ENCODE results near the gene MSL3B.
"Not testable (repeated sequence)": the region's sequence is repeated elsewhere in the genome, so short reads cannot be mapped to it uniquely, and the experiment has no call there.

The MSL3B gene

GRCh38 chr2:233905945-233906344 is 37.8 kb upstream of the MSL3B start:
- H3K27ac Mint-ChIP-seq: no peak overlapping the region
- peaks cover 4% of the 10 kb centered on the region for H3K9me3 Mint-ChIP-seq (ENCODE audit: low read depth)
- no peak overlapping the region for H3K4me3 Mint-ChIP-seq (ENCODE audit: low read depth)
- TF ChIP-seq, protein P1, sequence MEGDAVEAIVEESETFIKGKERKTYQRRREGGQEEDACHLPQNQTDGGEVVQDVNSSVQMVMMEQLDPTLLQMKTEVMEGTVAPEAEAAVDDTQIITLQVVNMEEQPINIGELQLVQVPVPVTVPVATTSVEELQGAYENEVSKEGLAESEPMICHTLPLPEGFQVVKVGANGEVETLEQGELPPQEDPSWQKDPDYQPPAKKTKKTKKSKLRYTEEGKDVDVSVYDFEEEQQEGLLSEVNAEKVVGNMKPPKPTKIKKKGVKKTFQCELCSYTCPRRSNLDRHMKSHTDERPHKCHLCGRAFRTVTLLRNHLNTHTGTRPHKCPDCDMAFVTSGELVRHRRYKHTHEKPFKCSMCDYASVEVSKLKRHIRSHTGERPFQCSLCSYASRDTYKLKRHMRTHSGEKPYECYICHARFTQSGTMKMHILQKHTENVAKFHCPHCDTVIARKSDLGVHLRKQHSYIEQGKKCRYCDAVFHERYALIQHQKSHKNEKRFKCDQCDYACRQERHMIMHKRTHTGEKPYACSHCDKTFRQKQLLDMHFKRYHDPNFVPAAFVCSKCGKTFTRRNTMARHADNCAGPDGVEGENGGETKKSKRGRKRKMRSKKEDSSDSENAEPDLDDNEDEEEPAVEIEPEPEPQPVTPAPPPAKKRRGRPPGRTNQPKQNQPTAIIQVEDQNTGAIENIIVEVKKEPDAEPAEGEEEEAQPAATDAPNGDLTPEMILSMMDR (IDR thresholded peaks at IDR 0.05; ENCODE audit: unreplicated experiment): no peak
- H3K36me3 Mint-ChIP-seq (ENCODE audit: insufficient read depth): no peaks in the 10 kb centered on the region
- H3K4me1 Mint-ChIP-seq (ENCODE audit: low read depth): no peaks in the 10 kb centered on the region
- no peak for DNase-seq (ENCODE audit: low spot score, unreplicated experiment)
- H3K27me3 Mint-ChIP-seq: peaks cover 62% of the 10 kb centered on the region

- no peaks in the 10 kb centered on the region for H3K36me3 Mint-ChIP-seq (ENCODE audit: insufficient read depth)
- peaks cover 59% of the 10 kb centered on the region for H3K27me3 Mint-ChIP-seq
- H3K27ac Mint-ChIP-seq: no peak overlapping the region
- TF ChIP-seq, protein P1 (IDR thresholded peaks at IDR 0.05; ENCODE audit: unreplicated experiment): no peak
- no peak for DNase-seq (ENCODE audit: low spot score, unreplicated experiment)
- no peak overlapping the region for H3K4me3 Mint-ChIP-seq (ENCODE audit: low read depth)
- H3K4me1 Mint-ChIP-seq (ENCODE audit: low read depth): no peaks in the 10 kb centered on the region
- H3K9me3 Mint-ChIP-seq (ENCODE audit: low read depth): no peaks in the 10 kb centered on the region
These were observed 33.7 kb upstream of the MSL3B start for GRCh38 chr2:233901884-233902283.

DNA sequence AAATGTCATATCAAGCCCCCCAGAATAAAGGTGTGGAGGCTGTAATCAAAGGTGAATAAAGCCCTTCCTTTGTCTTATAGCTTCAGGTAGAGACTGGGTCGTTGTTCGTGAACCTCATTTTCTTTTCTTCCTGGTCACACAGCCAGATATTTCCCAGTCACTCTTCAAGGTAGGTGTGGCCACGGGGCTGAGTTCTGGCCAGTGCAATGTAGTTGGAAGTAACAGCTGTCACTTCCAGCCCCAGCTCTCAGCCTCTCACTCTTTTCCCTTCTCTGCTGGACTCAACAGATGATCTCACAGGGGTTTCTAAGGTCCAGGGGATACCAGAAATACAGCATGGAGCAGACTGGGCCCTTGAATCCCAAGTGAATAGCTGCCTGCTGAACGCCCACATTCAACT is 33.2 kb upstream of the MSL3B start:
- no peak overlapping the region for H3K27ac Mint-ChIP-seq
- no peaks in the 10 kb centered on the region for H3K9me3 Mint-ChIP-seq (ENCODE audit: low read depth)
- TF ChIP-seq, protein P1 (IDR thresholded peaks at IDR 0.05; ENCODE audit: unreplicated experiment): no peak
- H3K4me1 Mint-ChIP-seq (ENCODE audit: low read depth): no peaks in the 10 kb centered on the region
- no peaks in the 10 kb centered on the region for H3K36me3 Mint-ChIP-seq (ENCODE audit: insufficient read depth)
- no peak for DNase-seq (ENCODE audit: low spot score, unreplicated experiment)
- H3K4me3 Mint-ChIP-seq (ENCODE audit: low read depth): no peak overlapping the region
- peaks cover 61% of the 10 kb centered on the region for H3K27me3 Mint-ChIP-seq

DNA sequence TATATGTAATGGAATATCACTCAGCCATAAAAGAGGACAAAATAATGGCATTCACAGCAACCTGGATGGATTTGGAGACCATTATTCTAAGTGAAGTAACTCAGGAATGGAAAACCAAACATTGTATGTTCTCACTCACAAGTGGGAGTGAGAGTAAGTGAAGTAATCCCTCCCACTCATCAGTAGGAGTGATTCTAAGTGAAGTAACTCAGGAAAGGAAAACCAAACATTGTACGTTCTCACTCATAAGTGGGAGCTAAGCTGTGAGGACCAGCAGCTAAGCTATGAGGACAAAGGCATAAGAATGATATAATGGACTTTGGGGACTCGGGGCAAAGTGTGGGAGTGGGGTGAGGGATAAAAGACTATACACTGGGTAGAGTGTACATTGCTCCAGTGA is 28.1 kb upstream of the MSL3B start:
- peaks cover 52% of the 10 kb centered on the region for H3K27me3 Mint-ChIP-seq
- not testable (repeated sequence) for H3K4me3 Mint-ChIP-seq (ENCODE audit: low read depth); DNase-seq (ENCODE audit: low spot score, unreplicated experiment); H3K27ac Mint-ChIP-seq; H3K9me3 Mint-ChIP-seq (ENCODE audit: low read depth); H3K4me1 Mint-ChIP-seq (ENCODE audit: low read depth); H3K36me3 Mint-ChIP-seq (ENCODE audit: insufficient read depth)

DNA sequence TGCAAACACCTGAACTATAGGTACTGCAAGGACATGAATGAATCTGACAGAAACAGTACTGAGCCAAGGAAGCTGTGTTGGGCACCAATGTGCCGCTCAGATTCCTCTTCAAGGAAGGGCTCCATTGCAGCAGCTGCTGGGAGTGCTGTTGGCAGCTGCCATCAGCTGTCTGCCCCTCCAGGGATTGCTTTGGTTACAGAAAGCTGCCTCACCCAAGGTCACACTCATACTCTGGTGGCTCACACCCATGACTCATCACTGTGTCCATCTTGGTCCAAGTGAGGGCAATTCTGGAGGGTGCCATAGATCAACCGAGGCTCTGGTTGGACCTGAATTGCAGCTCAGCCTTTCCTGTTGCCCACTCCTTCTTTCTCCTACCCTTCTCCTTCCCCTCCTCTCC is 24.6 kb upstream of the MSL3B start:
- no peaks in the 10 kb centered on the region for H3K36me3 Mint-ChIP-seq (ENCODE audit: insufficient read depth)
- H3K27me3 Mint-ChIP-seq: peaks cover 38% of the 10 kb centered on the region
- H3K4me1 Mint-ChIP-seq (ENCODE audit: low read depth): no peaks in the 10 kb centered on the region
- TF ChIP-seq, protein P1 (IDR thresholded peaks at IDR 0.05; ENCODE audit: unreplicated experiment): no peak
- DNase-seq (ENCODE audit: low spot score, unreplicated experiment): no peak
- H3K9me3 Mint-ChIP-seq (ENCODE audit: low read depth): no peaks in the 10 kb centered on the region
- H3K4me3 Mint-ChIP-seq (ENCODE audit: low read depth): no peak overlapping the region
- H3K27ac Mint-ChIP-seq: no peak overlapping the region

DNA sequence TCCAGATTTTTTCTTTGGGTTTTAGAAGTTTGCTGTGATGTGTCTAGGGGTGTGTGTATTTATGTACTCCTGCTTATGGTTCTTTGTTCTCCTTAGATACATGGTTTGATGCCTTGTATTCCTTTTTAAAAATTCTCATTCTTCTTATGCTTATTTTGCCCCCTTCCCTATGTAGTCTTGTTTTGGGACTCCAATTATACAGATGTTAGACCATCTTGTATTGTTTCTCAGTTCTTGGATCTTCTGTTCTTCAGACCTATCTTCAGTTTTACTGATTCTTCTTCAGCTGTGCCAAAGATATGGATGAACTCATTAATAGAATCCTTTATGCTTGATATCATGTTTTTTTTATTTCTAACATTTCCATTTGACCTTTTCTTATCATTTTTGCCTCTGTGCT is 14.2 kb upstream of the MSL3B start:
- Mint-ChIP-seq H3K4me3 (ENCODE audit: low read depth) (no peak overlapping the region), H3K9me3 (ENCODE audit: low read depth) (peaks cover 32% of the 10 kb centered on the region), H3K36me3 (ENCODE audit: insufficient read depth) (peaks cover 4% of the 10 kb centered on the region), H3K27ac (no peak overlapping the region), H3K4me1 (ENCODE audit: low read depth) (no peaks in the 10 kb centered on the region), H3K27me3 (peaks cover 44% of the 10 kb centered on the region)
- DNase-seq (ENCODE audit: low spot score, unreplicated experiment): no peak
- TF ChIP-seq, protein P1 (IDR thresholded peaks at IDR 0.05; ENCODE audit: unreplicated experiment): no peak

GRCh38 chr2:233872125-233872524 is 3.9 kb upstream of the MSL3B start:
- H3K4me3 Mint-ChIP-seq (ENCODE audit: low read depth); H3K36me3 Mint-ChIP-seq (ENCODE audit: insufficient read depth); H3K27ac Mint-ChIP-seq; DNase-seq (ENCODE audit: low spot score, unreplicated experiment); H3K4me1 Mint-ChIP-seq (ENCODE audit: low read depth): not testable (repeated sequence)
- peaks cover 57% of the 10 kb centered on the region for H3K27me3 Mint-ChIP-seq
- H3K9me3 Mint-ChIP-seq (ENCODE audit: low read depth): peaks cover 20% of the 10 kb centered on the region

Measured in progenitor cell of endocrine pancreas (in vitro differentiated cells).